HG02588 (cell line): ENCODE data around the gene PAX7.

Source experiments
- ATAC-seq: cut with Tn5 transposase; IDR thresholded peaks from one replicate; pipeline ENCODE4 v1.9.1; 2021; ENCODE audit warnings: mild to moderate bottlenecking, moderate library complexity; ENCODE audit not compliant: unreplicated experiment

Gene PAX7

DNA sequence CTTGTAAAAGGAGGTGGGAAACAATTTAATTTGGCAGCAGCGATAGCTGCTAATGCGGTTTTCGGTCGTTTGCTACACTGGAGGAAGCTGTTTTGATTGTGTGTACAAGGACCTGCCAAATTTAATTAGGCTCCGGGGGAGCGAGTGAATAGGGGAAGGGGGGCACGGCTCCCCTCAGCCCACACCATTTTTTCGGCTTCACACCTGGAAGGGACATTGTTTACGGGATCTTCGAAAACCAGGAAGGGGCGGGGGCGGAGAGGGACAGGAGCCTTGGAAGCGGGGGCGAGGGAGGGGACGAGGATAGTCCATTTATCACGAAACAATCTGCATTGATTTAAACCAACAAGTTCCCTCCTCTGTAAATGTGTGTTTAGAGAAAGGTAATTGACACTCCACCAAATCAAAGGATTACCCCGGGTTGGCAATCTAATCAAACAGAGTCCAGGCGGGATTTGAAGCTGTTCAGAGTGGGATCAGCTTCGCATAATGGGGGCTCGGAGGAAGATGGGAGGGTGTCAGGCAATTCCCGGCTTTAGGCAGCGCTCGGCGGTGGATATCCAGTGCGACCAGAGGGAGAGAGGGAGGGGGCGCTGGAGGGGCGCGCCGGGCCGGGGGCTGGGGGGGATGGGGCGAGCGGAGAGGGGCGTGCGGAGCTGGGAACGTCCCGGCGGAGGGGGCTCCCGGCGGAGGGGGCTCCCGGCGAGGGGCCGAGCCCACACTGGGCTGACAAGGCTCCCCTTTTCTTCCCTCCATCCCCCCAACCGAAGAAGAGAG is 9.8 kb downstream of the PAX7 start:
- no peak for ATAC-seq

DNA sequence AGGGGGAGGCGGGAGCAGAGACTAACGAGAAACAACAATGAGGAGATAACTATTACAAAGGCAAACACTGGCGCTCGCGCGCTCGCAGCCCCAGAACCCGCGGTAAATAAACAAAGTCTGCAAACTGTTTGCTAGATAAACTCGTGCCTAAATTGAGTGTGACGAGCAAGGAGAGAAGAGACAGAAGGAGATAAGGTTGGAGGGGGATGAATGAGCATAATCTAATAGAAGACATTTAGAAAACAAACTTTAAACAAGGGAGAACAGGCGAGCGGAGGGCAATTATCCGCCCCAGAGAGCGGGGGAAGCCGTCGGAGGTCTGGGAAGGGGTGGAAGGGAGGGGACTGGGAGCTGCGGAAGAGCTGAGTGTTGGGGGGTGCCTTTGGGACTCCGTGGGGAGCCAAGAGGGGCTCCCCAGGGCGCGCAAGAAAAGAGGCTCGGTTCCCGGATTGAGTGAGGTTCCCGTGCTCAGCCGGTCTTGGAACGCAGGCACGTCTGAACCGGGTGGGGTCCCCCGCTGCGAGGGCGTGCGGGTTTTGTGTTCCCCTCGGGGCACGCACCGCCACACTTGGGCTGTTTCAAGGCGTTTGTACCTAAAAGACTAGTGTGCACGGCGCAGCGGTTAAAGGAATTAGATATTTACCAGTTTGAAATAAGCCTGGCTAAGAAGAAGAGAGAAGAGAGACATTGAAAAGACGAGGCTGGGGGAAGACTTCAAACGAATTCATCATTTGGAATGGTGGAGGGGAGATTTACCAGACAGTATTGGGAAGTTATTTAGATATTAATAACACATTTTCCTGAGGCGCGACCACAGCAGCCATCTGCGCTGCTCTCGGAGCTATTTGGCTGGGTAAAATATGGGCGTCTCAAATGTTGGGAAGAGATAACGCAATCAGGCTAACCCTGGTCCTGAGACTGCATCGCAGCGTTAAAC is 10.6 kb downstream of the PAX7 start:
- no peak for ATAC-seq

DNA sequence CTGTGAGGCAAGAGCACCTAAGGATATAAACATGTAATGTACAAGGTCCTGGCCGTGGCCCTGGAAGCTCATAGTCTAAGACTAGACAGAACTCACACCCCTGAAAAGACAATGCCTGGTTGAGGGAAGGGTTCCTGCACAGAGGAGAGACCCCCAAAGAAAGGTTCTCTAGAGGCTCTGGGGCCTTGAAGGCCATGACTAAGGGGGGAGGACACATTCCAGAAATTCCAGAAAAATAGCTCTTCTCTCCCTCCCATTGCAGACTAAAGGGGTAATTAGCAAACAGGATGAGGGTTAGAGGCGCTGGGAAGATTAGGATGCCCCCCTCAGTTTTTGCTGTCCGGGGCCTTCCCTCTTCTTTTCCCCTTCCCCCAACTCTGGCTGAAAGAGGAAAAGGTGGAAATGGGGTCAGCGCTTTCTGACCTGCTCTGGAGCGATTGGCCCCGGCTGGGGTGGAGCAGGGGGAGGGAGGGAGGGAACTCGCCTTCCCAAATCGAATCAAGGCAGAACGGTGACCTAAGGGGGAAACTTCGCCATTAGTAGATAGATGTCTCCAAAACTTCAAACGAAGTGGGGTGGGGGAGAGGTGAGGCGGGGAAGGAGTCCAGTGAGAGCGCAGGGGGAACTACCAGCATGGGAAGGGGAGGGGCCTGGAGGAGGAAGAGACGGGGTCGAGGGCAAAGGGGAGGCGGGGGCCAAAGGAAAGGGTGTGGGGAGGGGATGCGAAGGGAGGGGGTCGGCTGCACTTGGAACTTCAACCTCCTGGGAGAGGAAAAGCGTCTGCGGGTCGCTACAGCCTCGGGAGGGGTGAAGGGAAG is 11.8 kb downstream of the PAX7 start:
- ATAC-seq = no peak

DNA sequence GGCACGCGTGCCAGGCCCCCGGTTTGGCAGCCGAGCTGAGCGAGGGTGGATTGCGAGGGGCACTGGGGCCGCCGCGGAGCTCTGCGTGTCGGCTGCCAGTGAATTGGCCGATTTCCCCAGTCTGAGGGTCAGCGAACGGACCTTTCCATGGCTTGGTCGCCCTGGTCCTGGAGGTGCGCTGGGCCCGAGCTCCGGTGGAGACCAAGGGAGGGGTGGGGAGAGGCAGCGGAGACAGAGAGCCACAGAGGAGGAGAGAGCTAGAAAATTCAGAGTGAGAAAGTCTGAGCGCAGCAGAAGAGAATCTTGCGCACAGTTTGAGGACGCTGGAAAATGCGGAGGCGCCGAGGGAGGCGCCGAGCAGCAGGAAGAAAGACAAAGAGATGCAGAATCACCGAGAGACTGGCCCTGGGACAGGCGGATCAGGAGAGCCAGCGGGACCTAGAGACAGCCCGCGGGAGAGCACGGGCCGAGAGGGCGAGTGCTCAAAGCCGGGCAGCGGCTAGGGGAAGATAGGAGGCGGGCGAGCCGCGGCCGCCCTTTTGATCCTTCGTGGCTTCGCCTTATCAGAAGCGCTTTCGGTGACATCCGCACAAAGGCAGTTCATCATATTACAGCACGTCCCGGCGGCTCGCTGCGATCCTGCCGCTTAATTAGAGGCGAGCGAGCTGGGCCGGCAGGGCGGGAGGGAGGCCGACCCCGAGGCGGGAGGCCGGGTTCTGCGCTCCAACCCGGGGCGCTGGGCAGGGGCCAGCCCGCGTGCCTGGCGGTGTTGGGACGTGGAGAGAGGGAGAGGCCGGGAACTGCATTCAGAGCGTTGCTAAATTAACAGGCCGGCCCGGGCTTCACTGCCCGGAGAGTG is 12.7 kb downstream of the PAX7 start:
- no peak for ATAC-seq

DNA sequence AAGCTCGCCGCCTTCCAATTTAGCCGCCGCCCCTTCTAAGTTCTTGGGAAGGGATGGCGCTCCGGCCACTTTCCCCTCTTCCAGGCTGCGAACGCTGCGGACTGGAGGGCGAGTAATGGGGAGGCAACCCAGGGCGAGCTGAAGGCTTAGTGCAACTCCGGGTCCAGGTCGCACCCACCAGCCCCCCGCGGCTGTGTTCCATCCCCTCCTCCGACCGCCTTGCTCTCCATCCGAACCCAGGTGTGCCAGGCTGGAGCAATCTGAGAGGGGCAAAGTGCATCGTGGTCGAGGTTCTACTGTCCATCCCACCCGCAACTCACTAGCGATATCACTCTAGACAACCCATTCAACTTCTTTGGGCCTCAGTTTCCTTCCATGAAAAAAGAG is 13.4 kb downstream of the PAX7 start:
- ATAC-seq = no peak

GRCh38 chr1:18644446-18644845 is 13.8 kb downstream of the PAX7 start:
- no peak for ATAC-seq

DNA sequence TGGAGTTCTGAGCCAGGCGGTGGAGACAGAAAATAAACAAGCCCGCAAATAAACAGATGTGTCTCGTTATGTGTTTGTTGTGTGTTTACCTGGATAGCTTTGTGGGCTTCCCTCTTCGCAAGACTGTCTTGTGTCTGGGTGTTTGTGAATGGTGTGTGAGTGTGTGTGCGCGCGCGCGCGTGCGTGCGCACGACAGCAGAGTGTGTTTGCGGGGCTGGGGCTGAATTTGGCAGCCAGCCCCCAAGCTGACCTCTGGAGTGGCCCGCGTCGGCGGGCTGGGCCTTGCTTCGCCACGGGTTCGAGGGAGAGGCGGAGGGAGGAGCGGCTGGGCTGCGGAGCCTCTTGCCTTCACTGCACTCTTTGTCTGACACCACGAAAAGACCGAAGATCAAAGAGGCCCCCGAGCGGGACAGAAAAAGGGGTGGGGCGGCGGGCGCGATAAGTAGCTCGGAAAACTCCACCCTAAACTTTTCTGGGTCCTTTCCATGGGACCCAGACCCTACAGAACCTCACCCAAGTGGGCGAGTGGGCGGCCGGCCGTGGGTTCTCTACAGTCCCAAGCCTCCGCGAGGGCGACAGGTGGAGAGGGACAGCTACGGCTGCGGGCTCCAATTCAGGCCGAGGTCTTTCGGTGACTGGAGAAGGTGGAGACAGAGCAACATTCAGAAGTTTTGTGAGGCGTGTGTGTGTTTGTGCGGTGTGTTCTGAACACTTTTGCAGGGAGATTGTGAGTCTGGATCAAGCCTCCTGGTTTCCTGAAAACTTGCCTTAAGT is 14.5 kb downstream of the PAX7 start:
- ATAC-seq = no peak

DNA sequence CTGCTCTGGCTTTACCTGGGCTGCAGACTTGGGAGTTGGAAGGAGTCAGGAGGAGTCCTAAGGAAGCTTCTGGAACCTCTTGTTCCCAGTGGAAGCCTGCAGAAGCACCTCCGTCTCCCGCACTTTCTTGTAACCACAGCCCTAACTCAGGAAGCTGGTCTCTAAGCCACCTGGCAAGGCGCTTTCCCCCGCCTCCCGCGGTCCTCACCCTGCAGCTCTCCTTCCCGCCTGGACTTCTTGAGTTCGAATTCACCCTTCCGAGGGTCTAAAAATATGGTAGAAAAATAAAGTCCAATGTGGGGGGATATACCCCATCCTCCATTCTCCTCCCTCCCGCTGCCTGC is 15.1 kb downstream of the PAX7 start:
- no peak for ATAC-seq

GRCh38 chr1:18646091-18646785 is 15.6 kb downstream of the PAX7 start:
- ATAC-seq = no peak

DNA sequence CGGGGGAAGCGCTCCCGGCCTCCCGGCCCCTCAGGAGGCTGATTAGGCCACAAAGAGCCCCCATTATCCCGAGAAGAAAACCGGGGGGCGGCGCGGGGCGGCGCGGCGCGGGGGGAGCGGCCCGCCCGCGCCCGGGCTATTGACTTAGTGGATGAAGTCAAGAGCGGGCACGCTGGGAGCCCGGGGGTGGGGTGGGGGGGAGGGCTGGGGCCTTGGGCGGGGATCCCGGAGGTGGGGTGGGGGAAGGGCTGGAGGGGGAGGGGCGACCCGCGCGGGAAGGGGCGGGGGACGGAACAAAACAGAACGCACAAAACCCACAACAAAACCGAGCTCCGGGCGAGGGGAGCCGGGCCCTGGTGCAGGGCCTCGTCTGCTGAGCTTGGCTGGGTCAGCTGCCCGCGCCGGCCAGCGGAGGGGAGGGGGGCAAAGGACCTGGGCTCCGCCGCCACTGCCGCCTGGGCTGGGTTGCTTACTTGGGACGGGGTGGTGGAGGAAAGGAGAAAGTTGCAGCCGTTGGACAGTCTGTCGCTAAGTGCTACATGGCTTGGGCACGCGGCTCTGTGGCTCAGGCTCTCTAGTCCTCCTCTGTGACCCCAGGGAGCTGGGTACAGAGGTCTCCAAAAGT is 16.3 kb downstream of the PAX7 start:
- no peak for ATAC-seq

DNA sequence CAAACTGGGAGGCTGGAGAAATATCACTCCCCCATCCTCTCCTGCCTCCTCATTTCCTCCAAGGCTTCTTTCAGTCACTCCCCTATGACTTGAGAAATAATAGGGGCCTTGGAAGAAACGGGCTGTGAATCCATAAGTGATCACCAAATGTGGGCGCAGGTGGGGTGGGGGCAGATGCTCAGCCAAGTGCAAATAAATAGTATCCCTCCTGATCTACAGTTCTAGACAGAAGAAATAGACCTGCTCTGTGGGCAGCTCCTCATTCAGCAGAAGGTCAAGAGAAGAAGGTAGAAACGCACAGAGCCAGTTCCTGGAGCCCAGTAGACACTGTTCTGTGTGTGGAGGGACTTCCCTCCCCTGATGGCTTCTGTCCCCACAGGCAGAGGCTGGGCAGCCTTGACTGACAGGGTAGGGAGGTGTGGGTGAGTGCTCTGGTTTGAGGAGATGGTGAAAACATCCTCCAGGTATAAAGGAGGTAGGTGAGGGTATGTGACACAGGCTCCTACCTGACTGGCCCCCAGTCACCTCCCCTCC is 17.1 kb downstream of the PAX7 start:
- ATAC-seq = no peak

DNA sequence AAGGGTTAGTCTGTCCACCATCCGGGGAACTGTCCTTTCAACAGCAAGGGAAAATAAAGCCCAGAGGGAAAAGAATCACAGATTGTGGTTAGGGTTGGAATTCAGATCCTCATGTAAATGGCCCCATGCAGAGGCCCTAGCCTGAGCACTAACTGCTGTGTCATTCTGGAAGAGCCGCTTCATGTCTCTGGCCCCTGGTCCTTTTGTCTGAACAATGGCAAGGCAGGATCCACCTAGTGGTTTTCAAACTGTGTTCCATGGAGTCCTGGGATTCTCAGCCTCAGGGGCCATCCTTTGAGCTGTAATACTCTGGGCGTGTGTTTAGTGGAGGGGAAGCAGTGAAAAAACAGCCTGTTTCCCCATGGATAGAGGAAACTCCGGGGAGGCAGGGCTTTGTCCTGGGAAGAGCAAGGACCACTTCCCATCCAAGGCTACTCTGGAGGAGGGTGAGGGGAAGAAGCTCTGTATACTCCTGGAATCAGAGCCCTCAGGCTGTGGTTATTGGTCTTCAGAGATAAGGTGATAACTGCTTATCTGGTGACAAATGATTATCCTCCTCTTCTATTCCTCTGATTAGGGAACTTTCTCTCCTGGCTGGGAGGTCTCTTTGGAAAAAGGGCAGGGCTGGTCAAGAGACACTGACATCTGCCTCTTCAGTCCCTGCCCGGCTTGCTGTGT is 19.2 kb downstream of the PAX7 start:
- no peak for ATAC-seq

DNA sequence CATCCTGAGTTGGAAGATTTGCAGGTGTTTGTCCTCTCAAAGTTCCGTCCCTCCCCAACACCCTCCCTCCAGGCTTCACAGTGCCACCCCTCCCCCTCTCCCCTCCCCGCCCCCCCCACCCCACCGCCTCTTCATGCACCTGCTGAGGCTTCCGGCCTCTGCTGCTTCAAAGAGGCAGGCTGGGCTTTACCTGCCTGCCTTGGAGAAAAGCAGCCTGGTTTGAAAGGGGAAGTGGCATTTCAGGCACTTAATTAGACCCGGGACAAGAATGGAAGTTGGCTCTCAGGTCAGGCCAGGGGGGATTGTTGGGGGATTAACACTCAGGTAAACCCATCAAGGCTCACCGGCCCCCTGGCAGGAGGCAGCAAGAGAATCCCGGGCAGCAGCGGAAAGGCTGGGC is 21.1 kb downstream of the PAX7 start:
- ATAC-seq = no peak

DNA sequence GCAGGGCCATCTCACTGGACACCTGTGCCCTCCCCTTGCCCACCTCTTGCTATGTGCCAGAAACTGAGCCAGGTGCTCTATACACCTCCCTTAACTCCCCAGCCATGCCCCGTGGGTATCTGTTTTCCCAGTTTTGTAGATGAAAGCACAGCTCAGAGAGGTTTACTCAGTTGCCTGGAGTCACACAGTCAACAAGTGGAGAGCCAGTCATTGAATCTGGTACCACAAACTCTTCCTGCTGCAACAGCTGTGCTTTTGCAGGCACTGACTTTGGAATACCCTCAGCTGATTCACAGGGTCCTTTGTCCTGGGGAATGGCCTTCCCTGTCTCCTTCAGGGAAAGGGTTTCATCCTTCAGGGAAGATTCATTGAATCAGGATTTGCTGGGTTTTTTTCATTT is 22.1 kb downstream of the PAX7 start:
- ATAC-seq = no peak

DNA sequence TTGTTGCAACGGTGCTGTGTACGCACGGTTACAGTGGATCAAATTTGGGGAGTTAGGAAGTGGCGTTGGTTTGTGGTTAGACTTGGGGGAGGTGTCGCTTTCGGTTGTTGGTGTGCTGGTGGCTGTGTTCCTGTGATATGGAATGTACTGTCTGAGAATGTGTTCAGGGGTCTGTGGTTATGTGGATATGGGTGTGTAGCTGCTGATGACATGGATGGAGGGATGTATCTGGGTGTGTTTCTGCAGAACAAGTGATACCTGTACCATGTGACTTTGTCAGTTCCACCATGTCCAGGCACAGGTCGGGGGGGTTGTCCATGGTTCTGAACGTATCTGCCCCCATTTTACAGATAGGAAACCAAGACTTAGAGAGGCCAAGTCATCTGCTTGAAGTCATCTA is 22.7 kb downstream of the PAX7 start:
- no peak for ATAC-seq

GRCh38 chr1:18653916-18654315 is 23.3 kb downstream of the PAX7 start:
- no peak for ATAC-seq

- no peak for ATAC-seq
Observed at GRCh38 chr1:18654599-18654998, 24.0 kb downstream of the PAX7 start.
